ENCODE measurements around the gene PHLPP1. TPM values are rescaled to one million over a fixed set of nuclear protein-coding genes. Genes with fewer than 3 reads are reported as not detected.
"Not testable (repeated sequence)": the region's sequence is repeated elsewhere in the genome, so short reads cannot be mapped to it uniquely, and the experiment has no call there.

The PHLPP1 gene
- total RNA-seq, 1 experiment from 2014 or later, result 6.6 TPM

- no peak for DNase-seq (ENCODE audit: low spot score)
- in situ Hi-C loops (cut with HindIII; ENCODE audit: low sequenced_read_pairs), result no loop called here
These were observed 185.0 kb downstream of the PHLPP1 start for GRCh38 chr18:62900132-62900883.

DNA sequence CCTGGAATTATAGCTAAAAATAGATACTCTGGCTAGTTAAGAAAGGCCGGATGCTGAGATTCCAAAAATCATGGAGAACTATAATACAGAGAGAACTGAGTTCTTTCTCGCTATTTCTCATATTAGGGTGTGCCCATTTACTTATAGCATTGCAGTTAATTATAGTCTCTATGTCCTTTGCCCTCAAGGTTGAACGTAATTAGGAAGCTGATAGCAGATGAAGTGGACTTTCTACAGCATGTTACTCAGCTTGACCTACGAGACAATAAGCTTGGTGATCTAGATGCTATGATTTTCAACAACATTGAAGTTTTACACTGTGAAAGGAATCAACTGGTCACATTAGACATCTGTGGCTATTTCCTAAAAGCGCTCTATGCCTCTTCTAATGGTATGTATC lies 187.4 kb downstream of the PHLPP1 start:
- in situ Hi-C loops (cut with HindIII; ENCODE audit: low sequenced_read_pairs), result no loop called here
- DNase-seq (ENCODE audit: low spot score), result no peak

- DNase-seq (ENCODE audit: low spot score), result no peak
- in situ Hi-C loops (cut with HindIII; ENCODE audit: low sequenced_read_pairs), result no loop called here
These were observed 189.3 kb downstream of the PHLPP1 start for GRCh38 chr18:62904396-62905285.

- in situ Hi-C loops (cut with HindIII; ENCODE audit: low sequenced_read_pairs), result no loop called here
- DNase-seq (ENCODE audit: low spot score), result no peak
These were observed 197.5 kb downstream of the PHLPP1 start for GRCh38 chr18:62912885-62913284.

DNA sequence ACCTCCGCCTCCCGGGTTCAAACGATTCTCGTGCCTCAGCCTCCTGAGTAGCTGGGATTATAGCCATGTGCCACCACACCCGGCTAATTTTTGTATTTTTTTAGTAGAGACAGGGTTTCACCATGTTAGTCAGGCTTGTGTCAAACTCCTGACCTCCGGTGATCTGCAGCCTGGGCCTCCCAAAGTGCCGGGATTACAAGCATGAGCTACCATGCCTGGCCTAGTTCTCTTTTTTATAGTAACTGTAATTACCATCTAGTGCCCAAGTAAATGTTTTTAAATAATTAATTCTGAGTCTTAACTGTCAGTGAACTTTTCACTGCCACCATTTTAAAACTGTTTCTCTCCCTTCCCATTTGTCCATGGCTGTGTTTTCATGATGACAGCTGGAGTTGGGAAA lies 198.5 kb downstream of the PHLPP1 start:
- DNase-seq (ENCODE audit: low spot score); in situ Hi-C loops (cut with HindIII; ENCODE audit: low sequenced_read_pairs): not testable (repeated sequence)

- no peak for DNase-seq (ENCODE audit: low spot score)
These were observed 199.6 kb downstream of the PHLPP1 start for GRCh38 chr18:62914871-62915392.

DNA sequence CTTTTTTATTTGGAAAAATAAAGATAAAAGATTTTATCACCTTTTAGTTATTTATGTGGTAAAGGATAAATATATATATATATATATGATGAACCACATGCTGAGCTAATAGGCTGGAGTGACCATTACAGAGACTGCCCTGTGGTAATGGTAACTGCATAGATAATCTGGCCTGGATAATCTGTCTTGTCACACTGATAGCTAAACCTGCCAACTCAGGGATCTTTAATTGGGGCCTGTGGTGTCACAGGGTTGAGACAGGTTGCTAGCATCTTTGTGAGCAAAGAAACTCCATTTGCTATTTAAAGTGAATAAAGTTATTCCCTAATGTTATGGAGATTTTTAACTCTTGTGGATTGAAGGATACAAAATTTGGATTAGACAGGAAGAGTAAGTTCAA lies 203.0 kb downstream of the PHLPP1 start:
- no peak for DNase-seq (ENCODE audit: low spot score)
- in situ Hi-C loops (cut with HindIII; ENCODE audit: low sequenced_read_pairs), result no loop called here

More at GRCh38 chr18:62914871-62915392, 199.6 kb downstream of the PHLPP1 start:
- in situ Hi-C loops (cut with HindIII; ENCODE audit: low sequenced_read_pairs), result no loop called here

GRCh38 chr18:62919109-62919838 lies 203.9 kb downstream of the PHLPP1 start:
- in situ Hi-C loops (cut with HindIII; ENCODE audit: low sequenced_read_pairs), result no loop called here
- no peak for DNase-seq (ENCODE audit: low spot score)

DNA sequence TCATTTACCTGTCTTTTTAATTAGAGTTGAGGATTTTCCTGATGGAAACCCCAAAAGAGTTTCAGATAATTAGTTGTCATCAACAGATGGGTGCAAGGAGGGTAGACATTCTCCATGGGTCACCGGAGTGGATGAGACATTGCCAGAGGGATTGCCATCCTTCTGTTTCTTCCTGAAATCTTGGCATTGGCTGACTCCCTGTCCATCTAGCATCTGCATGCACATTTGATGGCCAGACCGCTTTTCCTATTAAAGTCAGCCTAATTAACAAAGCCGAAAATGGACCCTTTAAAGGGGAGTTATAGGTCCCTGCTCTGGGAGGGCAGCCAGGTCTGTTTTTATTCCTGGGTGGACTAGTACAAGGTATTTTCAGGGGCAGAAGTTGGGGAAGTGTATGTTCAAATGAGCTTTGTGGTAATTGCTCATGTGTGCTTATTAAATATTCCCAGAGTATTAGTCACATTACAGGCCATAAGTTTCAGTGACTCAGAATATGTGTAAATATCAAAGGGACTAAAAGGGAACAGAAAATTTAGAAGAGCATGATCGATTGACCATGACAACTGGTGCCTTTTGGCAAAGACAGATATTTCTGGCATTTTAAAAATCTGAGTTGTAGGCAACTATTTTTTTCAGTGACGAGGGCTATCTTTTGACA lies 209.8 kb downstream of the PHLPP1 start:
- in situ Hi-C loops (cut with HindIII; ENCODE audit: low sequenced_read_pairs), result no loop called here

DNA sequence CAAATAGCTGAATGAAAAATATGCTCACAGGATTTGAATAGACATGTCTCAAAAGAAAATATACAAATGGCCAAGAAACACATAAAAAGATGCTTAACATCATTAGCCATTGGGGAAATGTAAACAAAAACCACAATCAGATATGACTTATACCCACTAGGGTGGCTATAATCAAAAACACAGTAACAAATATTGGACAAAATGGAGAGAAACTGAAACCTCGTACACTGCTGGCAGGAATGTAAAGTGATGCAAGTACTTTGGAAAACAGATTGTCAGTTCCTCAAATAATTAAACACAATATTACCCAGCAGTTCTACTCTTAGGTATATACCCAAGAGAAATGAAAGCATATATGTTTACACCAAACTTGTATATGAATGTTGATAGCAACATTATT lies 213.0 kb downstream of the PHLPP1 start:
- in situ Hi-C loops (cut with HindIII; ENCODE audit: low sequenced_read_pairs), result no loop called here
- DNase-seq (ENCODE audit: low spot score), result no peak

More for the DNA sequence above, 209.8 kb downstream of the PHLPP1 start:
- peak; percentile 61 for DNase-seq (ENCODE audit: low spot score)

- no peak for DNase-seq (ENCODE audit: low spot score)
- in situ Hi-C loops (cut with HindIII; ENCODE audit: low sequenced_read_pairs), result no loop called here
These were observed 218.0 kb downstream of the PHLPP1 start for GRCh38 chr18:62933261-62933887.

DNA sequence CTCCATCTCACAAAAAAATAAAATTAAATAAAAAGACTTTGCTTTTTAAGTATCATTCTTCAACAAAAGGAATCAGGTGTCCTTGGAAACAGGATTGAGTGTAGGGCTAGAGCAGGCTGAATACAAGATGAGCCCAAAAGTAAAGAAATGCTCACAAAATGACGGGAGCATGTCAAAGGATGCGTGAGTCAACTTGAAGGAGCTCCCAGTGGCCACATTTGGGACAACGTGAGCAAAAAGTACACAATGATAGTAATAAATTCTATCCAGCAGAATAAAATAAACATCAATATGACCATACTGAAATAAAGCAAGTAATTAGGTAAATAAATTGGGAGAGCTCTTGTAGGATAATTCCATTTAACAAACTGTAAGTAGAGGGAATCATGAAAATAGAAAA lies 220.7 kb downstream of the PHLPP1 start:
- in situ Hi-C loops (cut with HindIII; ENCODE audit: low sequenced_read_pairs), result no loop called here
- no peak for DNase-seq (ENCODE audit: low spot score)

- no peak for DNase-seq (ENCODE audit: low spot score)
These were observed 221.7 kb downstream of the PHLPP1 start for GRCh38 chr18:62937065-62937464.

GRCh38 chr18:62938006-62938405 lies 222.7 kb downstream of the PHLPP1 start:
- DNase-seq (ENCODE audit: low spot score), result no peak
- in situ Hi-C loops (cut with HindIII; ENCODE audit: low sequenced_read_pairs), result no loop called here

More at GRCh38 chr18:62937065-62937464, 221.7 kb downstream of the PHLPP1 start:
- in situ Hi-C loops (cut with HindIII; ENCODE audit: low sequenced_read_pairs), result no loop called here

DNA sequence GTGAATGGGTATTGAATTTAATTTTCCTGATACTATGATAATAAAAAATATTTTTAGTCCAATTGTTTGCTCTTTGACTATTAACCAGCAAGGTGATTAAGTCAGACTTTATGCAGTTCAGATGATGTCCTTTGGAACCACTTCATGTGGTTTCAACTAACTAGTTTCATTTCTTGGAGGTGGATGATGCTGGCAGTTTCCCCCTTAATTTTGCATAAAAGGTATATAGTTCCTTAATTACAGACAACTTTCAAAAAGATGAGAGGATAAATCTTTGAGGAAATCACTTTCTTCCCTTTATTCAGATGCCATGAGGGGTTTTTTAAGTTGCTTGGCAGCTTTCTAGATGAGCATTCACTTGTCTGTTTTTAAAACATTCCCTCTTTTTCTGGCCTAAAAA lies 223.1 kb downstream of the PHLPP1 start:
- in situ Hi-C loops (cut with HindIII; ENCODE audit: low sequenced_read_pairs), result no loop called here
- no peak for DNase-seq (ENCODE audit: low spot score)

DNA sequence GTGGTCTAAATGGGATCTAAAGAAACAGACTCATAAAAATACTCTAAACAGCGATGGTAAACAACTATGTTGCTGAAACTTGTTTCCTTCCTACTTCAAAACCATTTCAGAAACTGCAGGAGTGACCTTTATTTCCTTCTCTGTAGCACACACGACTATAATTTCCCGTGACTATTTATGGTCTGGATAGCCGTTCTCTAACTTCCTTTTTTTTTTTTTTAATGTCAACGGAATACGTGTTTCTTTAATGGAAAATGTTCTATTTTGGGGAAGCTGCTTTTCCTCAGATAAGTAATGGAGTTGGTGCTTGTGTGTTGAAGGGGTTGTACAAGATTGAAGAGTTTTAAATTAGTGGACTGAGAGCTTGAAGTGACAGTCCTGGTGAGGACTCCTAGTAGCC lies 224.1 kb downstream of the PHLPP1 start:
- no peak for DNase-seq (ENCODE audit: low spot score)
- in situ Hi-C loops (cut with HindIII; ENCODE audit: low sequenced_read_pairs), result no loop called here

DNA sequence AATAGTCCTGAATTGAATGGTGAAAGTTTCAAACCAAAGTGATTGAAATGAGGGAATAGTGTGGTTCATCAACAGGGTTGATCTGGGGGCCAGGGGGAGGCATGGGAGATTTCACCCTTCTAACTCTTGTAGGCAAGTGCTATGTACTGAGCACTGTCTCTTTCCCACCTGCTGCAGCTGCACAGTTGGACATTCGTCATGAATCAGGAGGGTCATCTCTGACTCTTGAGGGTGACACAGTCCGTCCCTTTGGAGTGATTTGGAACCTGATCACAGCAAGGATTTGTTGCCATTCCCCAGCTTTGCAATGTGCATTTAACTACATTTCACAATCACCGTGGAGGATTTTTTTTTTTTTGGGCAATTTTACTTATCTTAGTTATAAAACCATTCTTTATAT lies 224.6 kb downstream of the PHLPP1 start:
- in situ Hi-C loops (cut with HindIII; ENCODE audit: low sequenced_read_pairs), result no loop called here
- no peak for DNase-seq (ENCODE audit: low spot score)

DNA sequence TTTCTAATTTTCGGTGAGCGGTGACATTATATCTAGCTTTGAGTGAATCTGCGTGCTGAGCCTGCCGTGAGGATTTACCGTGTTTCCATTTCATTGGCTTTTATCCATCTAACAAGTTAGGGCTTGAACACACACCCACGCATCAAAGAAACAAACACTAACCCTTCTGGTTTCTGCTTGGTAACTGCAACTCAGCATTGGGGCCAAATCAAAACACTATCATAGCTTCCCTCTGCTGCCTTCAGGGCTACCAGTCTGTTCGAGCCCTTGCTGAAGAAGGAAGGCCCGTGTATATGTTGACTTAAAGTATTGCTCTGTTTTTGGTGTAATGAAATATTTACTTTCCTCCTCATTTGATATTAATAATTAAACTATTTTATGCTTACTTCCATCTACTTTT lies 227.2 kb downstream of the PHLPP1 start:
- in situ Hi-C loops (cut with HindIII; ENCODE audit: low sequenced_read_pairs), result no loop called here
- no peak for DNase-seq (ENCODE audit: low spot score)

DNA sequence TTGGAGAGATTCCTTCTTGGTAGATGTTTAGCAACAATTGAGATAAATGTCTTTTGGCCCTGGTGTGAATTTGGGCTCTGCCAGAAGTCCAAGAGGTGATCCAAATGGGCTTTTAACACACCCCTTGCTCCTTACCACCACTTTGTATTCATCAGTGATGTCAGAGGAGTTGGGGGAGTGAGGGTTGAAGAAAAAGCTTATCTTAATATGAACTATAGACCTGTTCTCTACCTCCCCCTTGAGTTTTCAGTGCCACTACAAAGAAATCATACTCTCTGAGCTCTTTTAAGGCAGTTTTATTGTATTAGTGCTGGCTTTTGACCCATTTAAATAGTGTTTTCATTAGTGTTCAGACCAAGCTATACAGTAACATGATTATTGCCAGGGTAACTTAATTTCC lies 229.1 kb downstream of the PHLPP1 start:
- no peak for DNase-seq (ENCODE audit: low spot score)
- in situ Hi-C loops (cut with HindIII; ENCODE audit: low sequenced_read_pairs), result no loop called here

All from G401 (cell line).